ACC112 (cell line): ENCODE results near the gene NIPBL.
"Not testable (repeated sequence)": the region's sequence is repeated elsewhere in the genome, so short reads cannot be mapped to it uniquely, and the experiment has no call there.

ENCODE experiments used
- H2AFZ ChIP-seq: fragments of 200-600 bp; sonication (generic); one replicate; pipeline ENCODE4 v1.6.0; 2017; ENCODE audit warnings: antibody characterized with exemption, low read length; ENCODE audit not compliant: unreplicated experiment
- H3K27ac ChIP-seq: fragments of 200-600 bp; sonication (generic); 2 replicates; pipeline ENCODE4 v1.5.1; 2014; ENCODE audit warnings: low read depth, mild to moderate bottlenecking, antibody characterized with exemption, low read length, moderate library complexity
- H3K27me3 ChIP-seq: fragments of 200-600 bp; sonication (generic); 2 replicates; pipeline ENCODE4 v1.6.1; 2014; ENCODE audit warnings: mild to moderate bottlenecking, antibody characterized with exemption, low read length, moderate library complexity, mixed read lengths; ENCODE audit not compliant: insufficient read depth
- H3K36me3 ChIP-seq: fragments of 200-600 bp; sonication (generic); 2 replicates; pipeline ENCODE4 v1.6.1; 2016; ENCODE audit warnings: mild to moderate bottlenecking, antibody characterized with exemption, low read length, moderate library complexity, mixed read lengths; ENCODE audit not compliant: insufficient read depth
- H3K4me1 ChIP-seq: fragments of 200-600 bp; sonication (generic); one replicate; pipeline ENCODE4 v1.6.1; 2016; ENCODE audit warnings: low read length, mixed read lengths; ENCODE audit not compliant: insufficient read depth, unreplicated experiment, control insufficient read depth
- H3K4me3 ChIP-seq: fragments of 200-600 bp; sonication (generic); 2 replicates; pipeline ENCODE4 v1.5.1; 2014; ENCODE audit warnings: mild to moderate bottlenecking, low read depth, low read length
- H3K79me2 ChIP-seq: fragments of 200-600 bp; sonication (generic); one replicate; pipeline ENCODE4 v1.6.0; 2016; ENCODE audit warnings: low read length; ENCODE audit not compliant: control insufficient read depth, unreplicated experiment, insufficient read depth

Gene NIPBL

DNA sequence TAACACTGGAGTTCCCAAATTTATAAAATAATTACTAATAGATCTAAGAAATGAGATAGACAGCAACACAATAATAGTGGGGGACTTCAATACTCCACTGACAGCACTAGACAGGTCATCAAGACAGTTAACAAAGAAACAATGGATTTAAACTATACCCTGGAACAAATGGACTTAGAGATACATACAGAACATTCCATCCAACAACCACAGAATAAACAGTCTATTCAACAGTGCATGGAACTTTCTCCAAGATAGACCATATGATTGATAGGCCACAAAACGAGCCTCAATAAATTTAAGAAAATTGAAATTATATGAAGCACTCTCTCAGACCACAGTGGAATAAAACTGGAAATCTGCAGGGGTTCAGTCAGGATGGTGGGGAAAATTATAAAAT lies 209.5 kb downstream of the NIPBL start:
- H3K27me3 ChIP-seq, H3K4me1 ChIP-seq, H2AFZ ChIP-seq, H3K4me3 ChIP-seq, H3K27ac ChIP-seq, H3K79me2 ChIP-seq, H3K36me3 ChIP-seq: not testable (repeated sequence)

DNA sequence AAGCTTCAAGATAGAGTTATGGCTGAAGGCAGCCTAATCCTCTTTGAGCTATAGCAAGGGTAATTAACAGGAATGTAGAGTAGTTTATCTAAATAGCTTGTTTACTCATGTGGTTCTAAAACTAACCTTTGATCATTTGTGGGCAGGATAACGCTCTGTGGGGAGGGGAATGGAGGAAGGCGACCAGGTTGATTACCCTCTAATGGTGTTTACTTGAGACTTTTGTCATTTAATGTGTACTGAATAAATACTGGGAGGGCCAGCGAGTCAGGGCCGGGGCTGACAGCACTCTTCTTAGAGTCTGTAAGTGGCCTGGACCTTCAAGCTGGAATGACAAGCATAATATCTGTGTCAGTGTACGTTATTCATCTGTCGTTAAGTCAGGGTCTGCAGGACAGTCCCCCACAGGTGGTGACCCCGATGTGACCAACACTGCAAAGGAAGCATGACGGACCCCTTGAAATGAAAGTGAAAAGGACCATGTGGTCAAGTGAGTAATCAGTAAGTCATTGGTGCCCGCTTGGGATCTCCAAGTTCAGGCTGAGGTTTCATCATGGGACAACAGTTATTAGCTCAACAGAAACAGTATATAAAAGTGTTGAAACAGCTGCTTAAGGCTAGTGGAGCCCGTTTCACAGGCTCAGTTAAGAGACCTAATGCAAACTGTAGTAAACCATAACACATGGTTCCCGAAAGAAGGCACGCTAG lies 210.1 kb downstream of the NIPBL start:
- no peak overlapping the region for H2AFZ ChIP-seq

DNA sequence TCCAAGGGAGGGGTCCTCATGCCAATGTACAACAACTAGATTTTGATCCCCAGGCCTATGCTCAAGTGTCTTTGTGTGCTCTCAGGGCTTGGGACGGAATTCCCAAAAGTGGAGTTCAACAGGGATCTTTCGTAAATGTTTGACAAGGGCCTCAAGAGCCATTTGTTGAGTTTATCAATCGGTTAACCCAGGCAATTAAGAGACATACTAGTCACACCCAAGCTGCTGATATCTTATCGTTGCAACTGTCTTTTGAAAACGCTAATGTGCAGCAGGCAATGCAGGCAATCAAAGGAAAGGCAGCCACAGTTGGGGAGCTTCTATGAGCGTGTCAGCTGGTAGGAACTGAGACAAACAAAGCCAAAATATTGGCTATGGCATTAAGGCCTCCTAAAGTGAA lies 211.4 kb downstream of the NIPBL start:
- Histone ChIP-seq H2AFZ (no peak overlapping the region), H3K79me2 (no peaks in the 10 kb centered on the region), H3K27ac (no peak overlapping the region), H3K27me3 (no peaks in the 10 kb centered on the region), H3K4me3 (no peak overlapping the region), H3K4me1 (no peaks in the 10 kb centered on the region), H3K36me3 (no peaks in the 10 kb centered on the region)

More for the DNA sequence above, 210.1 kb downstream of the NIPBL start:
- Histone ChIP-seq H3K4me1 (no peaks in the 10 kb centered on the region), H3K27ac (no peak overlapping the region), H3K27me3 (no peaks in the 10 kb centered on the region), H3K4me3 (no peak overlapping the region), H3K79me2 (no peaks in the 10 kb centered on the region), H3K36me3 (no peaks in the 10 kb centered on the region)

DNA sequence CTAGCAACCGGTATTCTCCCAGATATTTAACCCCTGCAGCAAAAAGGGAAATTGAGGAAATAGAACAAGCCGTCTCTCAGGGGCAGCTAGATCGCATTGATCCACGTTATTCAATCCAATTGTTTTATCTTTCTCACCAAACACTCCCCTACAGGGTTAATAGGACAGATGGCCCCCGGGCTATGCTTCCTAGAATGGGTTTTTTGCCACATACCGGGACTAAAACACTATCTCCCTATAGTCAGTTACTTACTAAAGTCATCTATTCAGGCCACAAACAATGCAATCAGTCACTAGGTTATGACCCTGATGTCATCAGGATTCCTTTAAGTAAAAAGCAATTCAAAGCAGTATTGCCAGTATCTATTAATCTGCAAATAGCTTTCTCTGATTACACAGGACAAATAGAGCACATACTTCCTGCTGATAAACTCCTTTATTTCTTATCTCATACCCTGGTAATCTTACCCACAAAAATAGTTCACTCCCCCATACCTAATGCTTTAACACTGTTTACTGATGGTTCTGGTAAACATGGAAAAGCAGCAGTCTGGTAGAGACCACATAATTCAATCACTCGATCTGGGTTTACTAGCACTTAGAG lies 213.7 kb downstream of the NIPBL start:
- no peaks in the 10 kb centered on the region for H3K36me3 ChIP-seq
- no peaks in the 10 kb centered on the region for H3K4me1 ChIP-seq
- no peaks in the 10 kb centered on the region for H3K79me2 ChIP-seq
- no peak overlapping the region for H3K4me3 ChIP-seq
- no peaks in the 10 kb centered on the region for H3K27me3 ChIP-seq
- no peak overlapping the region for H3K27ac ChIP-seq
- H2AFZ ChIP-seq = no peak overlapping the region

DNA sequence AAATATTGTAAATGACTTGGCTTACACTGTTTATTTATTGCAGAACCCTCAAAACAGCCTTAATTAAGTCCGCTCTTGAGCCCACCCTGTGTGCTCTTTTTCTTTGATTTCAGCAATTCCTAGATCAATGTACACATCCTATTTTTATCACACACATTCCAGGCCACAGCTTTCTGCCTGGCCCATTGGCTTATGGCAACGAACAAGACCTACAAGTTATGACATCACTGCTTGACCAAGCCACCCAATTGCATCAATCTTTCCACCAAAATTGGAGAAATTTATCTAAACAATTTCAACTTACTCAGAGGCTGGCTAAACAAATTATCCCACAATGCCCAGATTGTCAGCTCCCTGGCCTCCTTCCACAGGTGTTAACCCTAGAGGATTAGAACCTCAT lies 214.2 kb downstream of the NIPBL start:
- no peaks in the 10 kb centered on the region for H3K27me3 ChIP-seq
- H3K79me2 ChIP-seq = no peaks in the 10 kb centered on the region
- no peaks in the 10 kb centered on the region for H3K4me1 ChIP-seq
- no peak overlapping the region for H3K4me3 ChIP-seq
- H3K27ac ChIP-seq = no peak overlapping the region
- no peak overlapping the region for H2AFZ ChIP-seq
- no peaks in the 10 kb centered on the region for H3K36me3 ChIP-seq

DNA sequence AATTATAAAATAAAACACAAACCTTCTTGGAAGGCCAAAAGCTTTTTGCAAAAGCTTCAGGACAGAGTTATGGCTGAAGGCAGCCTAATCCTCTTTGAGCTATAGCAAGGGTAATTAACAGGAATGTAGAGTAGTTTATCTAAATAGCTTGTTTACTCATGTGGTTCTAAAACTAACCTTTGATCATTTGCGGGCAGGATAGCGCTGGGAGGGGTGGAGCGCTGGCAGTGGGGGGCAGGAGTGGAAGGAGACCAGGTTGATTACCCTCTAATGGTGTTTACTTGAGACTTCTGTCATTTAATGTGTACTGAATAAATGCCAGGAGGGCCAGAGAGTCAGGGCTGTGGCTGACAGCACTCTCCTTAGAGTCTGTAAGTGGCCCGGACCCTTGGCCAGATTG lies 217.2 kb downstream of the NIPBL start:
- H3K79me2 ChIP-seq, H2AFZ ChIP-seq, H3K36me3 ChIP-seq, H3K27me3 ChIP-seq, H3K4me3 ChIP-seq, H3K4me1 ChIP-seq, H3K27ac ChIP-seq: not testable (repeated sequence)

DNA sequence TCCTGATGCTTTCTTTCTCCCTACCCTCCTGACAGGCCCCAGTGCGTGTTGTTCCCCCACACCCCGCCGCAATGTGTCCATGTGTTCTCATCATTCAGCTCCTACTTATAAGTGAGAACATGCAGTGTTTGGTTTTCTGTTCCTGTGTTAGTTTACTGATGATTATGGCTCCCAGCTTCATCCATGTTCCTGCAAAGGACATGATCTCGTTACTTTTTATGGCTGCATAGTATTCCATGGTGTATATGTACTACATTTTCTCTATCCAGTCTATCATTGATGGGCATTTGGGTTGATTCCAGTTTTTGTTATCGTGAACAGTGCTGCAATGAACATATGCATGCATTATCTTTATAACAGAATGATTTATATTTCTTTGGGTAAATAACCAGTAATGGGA lies 222.7 kb downstream of the NIPBL start:
- H3K79me2 ChIP-seq, H3K27me3 ChIP-seq, H2AFZ ChIP-seq, H3K4me3 ChIP-seq, H3K27ac ChIP-seq, H3K4me1 ChIP-seq: not testable (repeated sequence)
- H3K36me3 ChIP-seq = peaks cover 11% of the 10 kb centered on the region

DNA sequence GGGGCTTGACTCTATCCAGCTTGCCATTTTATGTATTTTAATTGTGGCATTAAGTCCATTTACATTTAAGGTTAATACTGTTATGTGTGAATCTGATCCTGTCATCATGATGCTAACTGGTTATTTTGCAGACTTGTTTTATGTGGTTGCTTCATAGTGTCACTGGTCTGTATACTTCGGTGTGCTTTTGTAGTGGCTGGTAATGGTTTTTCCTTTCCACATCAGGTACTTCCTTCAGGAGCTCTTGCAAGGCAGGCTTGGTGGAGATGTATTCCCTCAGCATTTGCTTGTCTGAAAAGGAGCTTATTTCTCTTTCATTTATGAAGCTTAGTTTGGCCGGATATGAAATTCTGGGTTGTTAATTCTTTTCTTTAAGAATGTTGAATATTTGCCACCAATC lies 226.7 kb downstream of the NIPBL start:
- H3K4me3 ChIP-seq = no peak overlapping the region
- H2AFZ ChIP-seq = no peak overlapping the region
- no peaks in the 10 kb centered on the region for H3K27me3 ChIP-seq
- H3K27ac ChIP-seq = no peak overlapping the region
- H3K36me3 ChIP-seq = peaks cover 38% of the 10 kb centered on the region
- H3K79me2 ChIP-seq = no peaks in the 10 kb centered on the region
- H3K4me1 ChIP-seq = no peaks in the 10 kb centered on the region

DNA sequence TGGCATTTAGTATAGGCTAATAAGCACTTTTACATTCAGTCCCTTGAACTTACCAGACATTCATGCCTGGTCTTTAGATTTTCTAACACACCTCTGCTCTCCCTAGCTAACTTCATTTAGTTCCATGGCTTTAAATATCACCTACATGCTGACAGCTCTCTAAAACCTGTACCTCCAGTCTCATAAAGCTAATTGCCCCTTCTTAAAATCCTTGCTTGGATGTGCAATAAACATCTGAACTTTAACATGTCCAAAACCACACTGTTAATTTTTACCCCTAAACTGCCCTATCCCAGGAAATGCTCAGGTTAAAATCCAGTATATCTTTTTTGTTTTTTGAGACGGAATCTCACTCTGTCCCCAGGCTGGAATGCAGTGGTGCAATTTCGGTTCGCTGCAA lies 232.8 kb downstream of the NIPBL start:
- Histone ChIP-seq H3K4me3 (no peak overlapping the region), H2AFZ (no peak overlapping the region), H3K27ac (no peak overlapping the region), H3K36me3 (peaks cover 36% of the 10 kb centered on the region), H3K4me1 (no peaks in the 10 kb centered on the region), H3K27me3 (no peaks in the 10 kb centered on the region), H3K79me2 (no peaks in the 10 kb centered on the region)

DNA sequence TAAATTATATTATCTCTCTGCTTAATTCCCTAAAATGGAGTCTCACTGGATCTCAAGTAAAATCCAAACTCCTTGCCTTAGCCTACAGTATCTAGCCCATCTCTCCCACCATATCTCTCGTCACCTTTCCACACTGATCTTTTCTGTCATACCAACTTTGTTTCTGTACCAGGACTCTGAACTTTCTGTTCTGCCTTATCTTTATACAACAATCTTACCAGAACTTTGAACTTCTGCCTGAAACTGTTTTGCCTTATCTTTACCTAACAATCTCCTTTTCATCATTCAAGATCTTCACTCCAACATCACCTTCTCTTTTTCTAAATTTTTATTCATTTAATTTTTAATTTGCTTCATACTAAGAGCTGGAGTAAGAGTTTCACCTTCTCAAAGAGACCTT lies 233.6 kb downstream of the NIPBL start:
- H3K36me3 ChIP-seq = peaks cover 36% of the 10 kb centered on the region
- no peaks in the 10 kb centered on the region for H3K27me3 ChIP-seq
- no peak overlapping the region for H3K27ac ChIP-seq
- H3K4me1 ChIP-seq = no peaks in the 10 kb centered on the region
- H3K4me3 ChIP-seq = no peak overlapping the region
- no peaks in the 10 kb centered on the region for H3K79me2 ChIP-seq
- H2AFZ ChIP-seq = no peak overlapping the region
